Left lung (tissue), 10 donors: ENCODE data around the gene COL18A1. TPM values are rescaled to one million over a fixed set of nuclear protein-coding genes. Genes with fewer than 3 reads are reported as not detected.

Experiments used
- ATAC-seq: fragments of 200-7000 bp; cut with Tn5 transposase; one replicate; pipeline ENCODE4 v1.9.1; 2020; ENCODE audit warnings: moderate library complexity
- DNase-seq, 4 donors: peaks; one replicate each; pipeline ENCODE4 v3.0.0-alpha.2; 2013 to 2020
- H3K27ac ChIP-seq, 2 donors: fragments of 200-600 bp; sonication (generic) in 1 of 2; one replicate each; pipeline versions ENCODE4 v1.5.0 to v1.8.0; 2020 to 2021
- H3K27me3 ChIP-seq, 2 donors: fragments of 200-600 bp; sonication (generic) in 1 of 2; one replicate each; pipeline versions ENCODE4 v1.5.0 to v1.8.0; 2020 to 2021
- H3K36me3 ChIP-seq, 2 donors: fragments of 200-600 bp; sonication (generic) in 1 of 2; one replicate each; pipeline versions ENCODE4 v1.5.0 to v1.8.0; 2020 to 2021
- H3K4me1 ChIP-seq, 2 donors: fragments of 200-600 bp; one replicate each; pipeline ENCODE4 v1.8.0; 2021
- H3K4me3 ChIP-seq, 2 donors: fragments of 200-600 bp; sonication (generic) in 1 of 2; one replicate each; pipeline versions ENCODE4 v1.5.0 to v1.8.0; 2020 to 2021; ENCODE audit warnings: mild to moderate bottlenecking in 1 of 2
- H3K9me3 ChIP-seq, 2 donors: fragments of 200-600 bp; sonication (generic) in 1 of 2; one replicate each; pipeline versions ENCODE4 v1.5.0 to v1.8.0; 2020 to 2021
- CTCF ChIP-seq, 2 donors: fragments of 200-600 bp; sonication (generic) in 1 of 2; IDR thresholded peaks; one replicate each; pipeline versions ENCODE4 v1.5.0 to v1.8.0; 2021; ENCODE audit warnings: antibody characterized with exemption in 2 of 2
- intact Hi-C, 2 donors: fragments of 100-400 bp; cut with DNase I; formaldehyde crosslinking; loops; one replicate each; pipeline versions ENCODE4 v1.11.2 to v1.14.2; 2022
- polyA plus RNA-seq, 6 donors: library from polyadenylated mRNA; unstranded; fragments of 120-200 nt; gene quantifications; one replicate each; pipeline ENCODE4 v1.2.1, GENCODE V29; 2013; ENCODE audit not compliant: insufficient read length in 6 of 6
- total RNA-seq, 2 donors: library from RNA; stranded (reverse); fragmentation: NEBNext Ultra II Directional; extraction: Animal tissue kit (Norgen Biotek cat#: 25700); gene quantifications; one replicate each; pipeline ENCODE4 v1.2.1, GENCODE V29; 2021
- donor health status: DM: no; HTN: yes; CAD: no.
- donor health status: DM: no; HTN: no; CAD: no.

The COL18A1 gene
- total and polyA plus RNA-seq, 8 donors = 39.3 to 90.2 (median 64.0) TPM

DNA sequence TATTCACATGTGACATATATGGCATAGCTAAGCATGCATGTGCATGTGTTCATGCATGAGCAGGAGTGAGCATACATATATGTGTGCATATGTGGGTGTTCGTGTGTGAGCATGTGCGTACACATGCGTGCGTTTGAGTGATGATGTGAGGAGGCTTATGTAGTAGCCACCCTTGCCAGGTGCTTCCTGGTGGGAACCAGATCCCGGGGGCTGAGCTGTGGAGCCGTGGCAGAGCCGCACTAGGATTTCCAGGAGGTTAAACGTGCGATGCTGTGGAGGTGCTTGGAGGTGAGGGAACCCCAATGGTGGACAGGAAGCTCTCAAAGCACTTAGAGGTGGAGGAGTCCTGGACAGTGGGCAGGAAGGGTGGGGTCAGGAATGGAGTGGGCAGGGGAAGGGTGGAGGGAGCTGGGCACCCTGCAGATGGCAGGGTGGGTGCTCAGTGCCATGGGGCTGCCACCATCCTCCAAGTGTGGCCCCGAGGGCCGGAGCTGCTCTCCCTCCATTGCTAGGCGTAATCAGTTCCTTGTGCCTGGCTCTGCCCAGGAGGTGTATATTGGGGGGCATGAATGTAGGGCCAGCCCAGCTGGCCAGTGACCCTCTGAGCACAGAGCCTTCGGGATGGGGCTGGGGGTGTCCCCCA lies 48.5 kb downstream of the COL18A1 start:
- Histone ChIP-seq H3K27me3 (peaks cover 0 to 25% of the 10 kb centered on the region in 2 donors), H3K36me3 (no peaks in the 10 kb centered on the region), H3K9me3 (no peaks in the 10 kb centered on the region), H3K27ac (no peak overlapping the region), H3K4me3 (no peak overlapping the region), H3K4me1 (peaks cover 3 to 7% of the 10 kb centered on the region in 2 donors)
- ATAC-seq (no peak), DNase-seq (no peak)
- TF ChIP-seq CTCF (IDR thresholded peaks at IDR 0.05) = no peak
- intact Hi-C loops = no loop called here

DNA sequence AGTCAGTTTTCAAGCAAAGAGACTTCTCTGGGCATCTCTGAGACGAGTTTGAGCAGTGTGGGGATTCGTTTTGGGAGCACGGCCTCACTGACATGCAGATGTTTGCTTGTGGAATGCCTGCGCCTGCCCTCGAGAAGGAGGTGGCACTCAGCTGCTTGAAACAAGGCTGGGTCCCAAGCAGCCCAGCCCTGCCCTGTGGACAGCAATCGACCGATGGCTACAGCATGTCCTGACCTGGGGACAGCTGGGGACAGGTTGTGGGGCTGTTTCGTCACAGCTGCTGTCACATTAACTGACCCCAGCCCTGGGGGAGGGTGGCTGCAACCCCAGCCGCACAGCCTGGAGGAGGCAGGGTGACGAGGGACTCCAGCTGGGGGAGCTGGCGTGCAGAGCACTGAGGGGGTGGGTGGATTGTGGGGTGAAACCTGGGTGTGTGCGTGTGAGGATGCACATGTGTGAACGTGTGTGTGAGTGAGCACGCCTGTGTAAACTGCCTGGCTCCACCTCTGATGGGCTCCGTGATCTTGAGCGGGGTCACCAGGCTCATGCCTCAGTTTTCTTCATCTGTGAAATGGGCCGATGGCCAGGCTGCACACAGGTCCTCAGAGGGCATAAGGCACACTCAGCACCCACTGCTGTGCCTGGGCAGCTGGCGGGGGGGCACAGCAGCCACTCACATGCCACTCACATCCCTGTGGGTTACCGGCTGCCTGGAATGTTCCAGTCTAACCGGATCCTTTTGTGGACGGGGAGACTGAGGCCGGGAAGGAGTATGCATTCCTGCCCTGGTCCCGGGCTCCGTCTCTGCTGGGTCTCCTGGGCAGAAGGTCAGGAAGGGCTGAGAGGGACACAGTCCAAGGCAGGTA lies 49.3 kb downstream of the COL18A1 start:
- H3K27me3 ChIP-seq = peaks cover 0 to 29% of the 10 kb centered on the region in 2 donors
- TF ChIP-seq CTCF (IDR thresholded peaks at IDR 0.05) = no peak
- DNase-seq (peak in 3 of 4 donors; percentile 37 to 66 (median 38)), ATAC-seq (no peak)
- intact Hi-C loops = no loop called here
- no peak overlapping the region for H3K27ac ChIP-seq
- H3K9me3 ChIP-seq = no peaks in the 10 kb centered on the region
- H3K4me3 ChIP-seq = peak overlapping the region in 1 of 2 donors; percentile 3
- no peaks in the 10 kb centered on the region for H3K36me3 ChIP-seq
- peaks cover 3 to 7% of the 10 kb centered on the region in 2 donors for H3K4me1 ChIP-seq

GRCh38 chr21:45454926-45455673 lies 50.1 kb downstream of the COL18A1 start:
- H3K36me3 ChIP-seq = no peaks in the 10 kb centered on the region
- ATAC-seq = peak; percentile 85
- peaks cover 3 to 7% of the 10 kb centered on the region in 2 donors for H3K4me1 ChIP-seq
- H3K4me3 ChIP-seq = peak overlapping the region; percentile 9 to 14
- TF ChIP-seq CTCF (IDR thresholded peaks at IDR 0.05) = no peak
- H3K9me3 ChIP-seq = no peaks in the 10 kb centered on the region
- no peak overlapping the region for H3K27ac ChIP-seq
- DNase-seq = peak; percentile 54 to 81 (median 62)
- H3K27me3 ChIP-seq = peaks cover 0 to 29% of the 10 kb centered on the region in 2 donors
- intact Hi-C loops = no loop called here

DNA sequence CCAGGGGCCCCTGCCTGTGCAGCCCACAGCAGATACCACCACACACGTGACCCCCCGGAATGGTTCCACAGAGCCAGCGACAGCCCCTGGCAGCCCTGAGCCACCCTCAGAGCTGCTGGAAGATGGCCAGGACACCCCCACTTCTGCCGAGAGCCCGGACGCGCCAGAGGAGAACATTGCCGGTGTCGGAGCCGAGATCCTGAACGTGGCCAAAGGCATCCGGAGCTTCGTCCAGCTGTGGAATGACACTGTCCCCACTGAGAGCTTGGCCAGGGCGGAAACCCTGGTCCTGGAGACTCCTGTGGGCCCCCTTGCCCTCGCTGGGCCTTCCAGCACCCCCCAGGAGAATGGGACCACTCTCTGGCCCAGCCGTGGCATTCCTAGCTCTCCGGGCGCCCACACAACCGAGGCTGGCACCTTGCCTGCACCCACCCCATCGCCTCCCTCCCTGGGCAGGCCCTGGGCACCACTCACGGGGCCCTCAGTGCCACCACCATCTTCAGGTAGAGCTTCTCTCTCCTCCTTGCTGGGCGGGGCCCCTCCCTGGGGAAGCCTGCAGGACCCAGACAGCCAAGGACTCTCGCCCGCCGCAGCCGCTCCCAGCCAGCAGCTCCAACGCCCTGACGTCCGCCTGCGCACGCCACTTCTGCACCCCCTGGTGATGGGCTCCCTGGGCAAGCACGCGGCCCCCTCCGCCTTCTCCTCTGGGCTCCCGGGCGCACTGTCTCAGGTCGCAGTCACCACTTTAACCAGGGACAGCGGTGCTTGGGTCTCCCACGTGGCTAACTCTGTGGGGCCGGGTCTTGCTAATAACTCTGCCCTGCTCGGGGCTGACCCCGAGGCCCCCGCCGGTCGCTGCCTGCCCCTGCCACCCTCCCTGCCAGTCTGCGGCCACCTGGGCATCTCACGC lies 51.0 kb downstream of the COL18A1 start:
- no peak for ATAC-seq
- DNase-seq = peak in 2 of 4 donors; percentile 43 to 70
- H3K4me3 ChIP-seq = peak overlapping the region; percentile 9 to 14
- no peaks in the 10 kb centered on the region for H3K9me3 ChIP-seq
- H3K27me3 ChIP-seq = peaks cover 0 to 29% of the 10 kb centered on the region in 2 donors
- H3K27ac ChIP-seq = no peak overlapping the region
- intact Hi-C loops = no loop called here
- no peaks in the 10 kb centered on the region for H3K36me3 ChIP-seq
- no peak for TF ChIP-seq CTCF (IDR thresholded peaks at IDR 0.05)
- peaks cover 3 to 7% of the 10 kb centered on the region in 2 donors for H3K4me1 ChIP-seq
